CD4-positive, alpha-beta T cell treated with Interferon gamma for 1 hour (primary cell): ENCODE data around the gene TTC7B.

Experiments
- DNase-seq: peaks from one replicate; pipeline ENCODE4 v3.0.0-alpha.2; 2020

The TTC7B gene

DNA sequence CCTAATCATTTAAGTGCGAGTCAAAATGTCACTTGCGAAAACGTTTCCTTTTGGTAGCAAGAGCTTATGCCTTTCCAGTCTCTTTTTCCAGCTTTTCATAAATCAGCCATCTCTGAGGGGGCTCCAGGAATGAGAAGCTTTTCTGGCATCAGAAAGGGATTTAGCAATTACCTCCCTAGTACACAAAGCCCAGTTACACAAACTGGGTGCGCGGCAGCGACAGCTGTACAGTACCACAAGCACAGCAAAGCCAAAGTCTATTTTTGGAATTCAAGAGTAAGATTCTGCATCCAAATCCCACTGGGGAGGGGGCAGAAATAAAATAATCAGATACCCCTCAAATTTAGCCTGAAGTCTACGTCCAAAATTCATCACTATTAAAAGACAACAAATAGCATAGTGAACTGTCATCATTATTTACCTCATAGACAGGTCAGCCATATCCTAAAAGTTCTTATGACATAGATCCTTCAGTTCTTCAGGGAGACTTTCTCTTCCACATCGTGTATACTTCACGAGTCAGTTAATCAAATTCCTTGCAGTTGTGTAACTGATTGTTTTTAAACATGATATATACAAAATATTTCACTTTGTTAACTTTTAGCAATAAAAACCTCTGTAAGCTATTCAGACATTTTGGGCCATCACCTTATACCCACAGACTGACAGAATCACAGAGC is 150.8 kb downstream of the TTC7B start:
- no peak for DNase-seq

DNA sequence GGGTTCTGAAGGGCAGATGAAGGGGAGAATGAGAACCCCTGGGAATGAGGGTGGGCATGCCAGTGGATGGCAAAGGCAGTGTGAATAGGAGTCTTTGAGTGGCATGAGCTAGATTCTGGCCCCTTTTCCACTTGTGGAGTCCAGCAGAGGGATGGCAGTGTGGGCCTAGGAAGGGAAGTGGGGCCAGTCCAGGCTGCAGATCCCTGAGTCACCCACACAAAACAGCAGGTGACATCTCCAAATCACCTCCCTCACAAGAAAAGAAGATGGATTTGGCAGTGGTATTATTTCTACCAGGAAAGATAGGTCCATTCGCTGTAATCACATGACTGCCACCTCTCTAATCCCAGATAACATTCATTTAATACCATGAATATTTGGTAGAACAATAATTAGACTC is 151.3 kb downstream of the TTC7B start:
- no peak for DNase-seq

DNA sequence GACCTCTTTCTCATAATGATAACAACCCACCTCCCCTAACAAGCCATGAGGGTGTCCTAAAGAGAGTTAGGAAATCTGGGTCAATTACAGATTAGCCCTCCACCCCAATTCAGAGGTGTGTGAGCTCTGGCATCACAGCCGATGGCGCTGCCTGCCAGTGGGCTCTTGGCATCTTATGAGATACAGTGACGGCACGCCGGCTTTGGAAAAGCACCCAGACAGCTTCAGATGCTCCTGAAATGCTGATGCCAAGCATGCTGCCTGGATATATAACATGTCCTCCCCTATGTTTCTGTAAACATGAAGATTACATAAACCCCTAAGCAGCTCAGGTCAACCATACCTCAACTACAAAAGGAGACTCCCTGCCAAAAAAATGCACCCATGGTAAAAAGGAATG is 152.6 kb downstream of the TTC7B start:
- DNase-seq: no peak

DNA sequence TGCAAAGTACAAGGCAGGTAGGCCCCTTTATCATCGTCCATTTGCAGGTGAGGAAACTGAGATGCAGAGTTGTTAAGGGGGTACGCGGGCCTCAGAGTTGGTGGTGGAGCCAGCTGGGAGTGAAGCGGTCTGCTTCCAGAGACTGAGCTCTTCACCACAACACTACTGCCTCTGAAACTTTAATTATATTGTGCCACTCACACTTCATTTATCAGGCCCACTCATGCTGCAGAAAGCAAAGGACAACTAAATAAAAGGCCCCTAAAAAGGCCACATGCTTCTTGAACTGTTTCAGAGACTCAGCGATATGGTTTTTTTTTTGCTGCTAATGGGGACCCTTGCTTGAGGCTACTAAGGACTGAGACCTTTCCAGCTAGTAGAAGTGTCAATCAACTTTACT is 153.1 kb downstream of the TTC7B start:
- no peak for DNase-seq

DNA sequence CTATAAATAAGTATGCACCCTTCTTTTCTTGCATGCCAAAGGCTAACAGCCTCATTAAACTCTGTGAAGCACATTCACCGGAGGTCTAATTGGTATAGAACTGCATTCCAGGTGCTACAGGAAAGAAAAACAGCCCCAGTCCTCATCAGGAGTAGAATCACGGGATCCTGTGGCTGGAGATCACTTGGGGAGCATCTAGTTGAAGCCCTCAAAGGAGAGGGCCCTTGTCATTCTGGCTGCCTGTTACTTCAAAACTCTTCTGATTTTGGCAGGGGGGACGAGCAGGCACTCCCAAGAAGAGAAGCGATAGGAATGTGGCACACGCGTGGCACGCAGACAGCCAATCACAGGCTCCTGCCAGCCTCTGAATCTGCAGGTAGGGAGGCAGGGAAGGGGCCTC is 154.4 kb downstream of the TTC7B start:
- DNase-seq: no peak

DNA sequence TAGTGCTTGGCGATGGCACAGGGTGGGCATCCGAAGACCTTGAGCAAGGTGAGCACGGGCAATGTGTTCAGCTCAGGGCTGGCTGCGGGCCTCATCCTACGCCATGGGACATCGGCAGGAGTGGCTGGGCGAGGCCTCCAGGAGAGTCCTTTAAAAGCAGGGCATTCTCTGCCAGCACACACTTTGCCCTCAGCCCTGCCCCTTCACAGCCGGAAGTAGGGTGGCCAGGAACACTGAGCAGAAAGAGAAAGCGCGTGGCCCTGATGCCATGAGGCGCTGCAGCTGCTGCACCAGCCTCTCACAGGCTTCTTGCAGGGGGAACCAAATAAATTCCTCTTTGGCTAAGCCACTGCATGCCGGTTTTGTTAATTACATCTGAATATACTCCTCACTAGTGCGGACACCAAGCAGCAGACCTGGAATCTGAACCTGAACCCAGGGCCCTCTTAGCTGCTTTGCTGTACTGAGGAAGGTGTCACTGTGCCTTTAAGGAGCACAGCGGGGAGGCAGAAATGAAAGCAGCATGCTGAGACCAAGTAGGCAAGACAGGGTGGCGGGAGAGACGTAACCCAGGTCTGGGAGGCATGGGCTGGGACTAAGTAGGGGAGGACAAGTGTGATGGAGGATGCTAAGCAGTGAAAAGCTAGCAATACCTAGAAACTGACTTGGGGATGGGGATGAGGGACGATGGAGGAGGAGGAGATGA is 155.2 kb downstream of the TTC7B start:
- no peak for DNase-seq

DNA sequence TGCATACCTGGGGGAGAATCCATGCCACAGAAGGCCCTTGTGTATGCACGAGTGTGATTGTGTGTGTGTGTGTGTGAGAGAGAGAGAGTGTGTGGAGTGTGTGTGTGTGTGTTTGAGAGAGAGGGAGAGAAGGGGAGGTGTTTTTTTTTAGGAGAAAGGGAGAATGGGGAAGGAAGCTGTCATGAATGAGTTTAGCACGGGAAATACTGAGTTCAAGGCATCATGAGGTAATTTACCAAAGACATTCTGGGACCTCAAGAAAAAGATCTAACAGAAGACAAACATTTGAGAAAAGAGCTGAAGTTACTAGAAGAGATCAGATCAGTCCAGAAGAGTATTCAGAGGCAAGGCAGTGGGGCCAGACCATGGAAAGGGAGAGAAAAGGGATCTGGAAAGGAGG is 157.1 kb downstream of the TTC7B start:
- DNase-seq: no peak

DNA sequence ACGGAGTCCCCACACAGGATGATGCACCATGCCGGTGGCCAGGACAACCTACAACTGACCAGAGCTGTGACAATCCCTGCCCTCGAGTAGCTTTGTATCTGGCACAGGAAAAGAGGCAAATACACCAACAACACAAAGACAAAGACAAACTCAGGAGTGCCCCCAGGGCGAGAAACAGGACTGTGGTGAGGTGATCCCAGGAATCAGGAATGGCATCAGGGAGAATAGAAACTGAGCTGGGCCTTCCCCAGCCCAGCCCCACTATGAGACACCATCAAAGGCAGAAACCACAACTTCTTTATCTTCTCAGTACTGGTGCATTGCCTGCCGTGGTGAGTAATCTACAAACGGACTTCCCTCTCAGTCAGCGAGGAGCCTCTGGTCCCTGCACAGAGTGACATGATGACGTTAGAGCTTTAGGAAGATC is 157.7 kb downstream of the TTC7B start:
- peak; percentile 52 for DNase-seq

DNA sequence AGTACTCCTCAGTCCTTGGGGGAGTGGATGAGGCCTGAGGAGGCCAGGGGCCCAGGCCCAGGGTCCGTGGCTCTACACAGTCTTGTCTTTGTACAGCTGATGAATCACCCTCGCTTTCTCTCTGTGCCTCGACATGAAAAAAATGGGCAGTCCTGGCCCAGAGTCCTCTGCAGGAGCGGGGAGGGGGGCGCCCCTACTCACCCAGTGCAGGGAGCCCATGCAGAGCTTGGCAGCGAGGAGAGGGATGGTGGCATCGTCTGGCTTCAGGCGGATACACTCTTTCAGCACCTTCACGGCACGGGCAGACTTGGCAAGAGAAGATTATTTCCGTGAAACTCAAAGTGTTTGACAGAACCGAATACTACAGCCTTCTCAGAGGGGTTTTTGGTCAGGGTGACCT is 159.3 kb downstream of the TTC7B start:
- DNase-seq: no peak

DNA sequence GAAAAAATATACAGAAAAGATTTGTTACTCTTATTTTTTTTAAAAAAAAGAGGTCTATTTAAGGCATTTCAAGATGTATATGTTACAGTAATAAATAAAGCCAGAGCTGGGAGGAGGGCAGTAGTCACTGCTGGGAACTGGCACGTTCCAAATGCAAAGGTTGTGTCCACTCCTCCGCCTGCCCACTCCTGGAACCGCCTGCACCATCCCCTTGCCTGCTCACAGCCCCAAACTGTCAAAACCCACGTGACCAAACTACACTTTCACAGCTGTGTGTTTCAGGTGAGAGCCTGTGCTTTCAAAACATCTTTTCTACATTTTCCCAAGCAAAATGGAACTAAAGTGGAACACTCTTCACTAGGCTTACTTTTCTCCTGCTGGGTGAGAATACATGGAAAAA is 160.4 kb downstream of the TTC7B start:
- DNase-seq: no peak

DNA sequence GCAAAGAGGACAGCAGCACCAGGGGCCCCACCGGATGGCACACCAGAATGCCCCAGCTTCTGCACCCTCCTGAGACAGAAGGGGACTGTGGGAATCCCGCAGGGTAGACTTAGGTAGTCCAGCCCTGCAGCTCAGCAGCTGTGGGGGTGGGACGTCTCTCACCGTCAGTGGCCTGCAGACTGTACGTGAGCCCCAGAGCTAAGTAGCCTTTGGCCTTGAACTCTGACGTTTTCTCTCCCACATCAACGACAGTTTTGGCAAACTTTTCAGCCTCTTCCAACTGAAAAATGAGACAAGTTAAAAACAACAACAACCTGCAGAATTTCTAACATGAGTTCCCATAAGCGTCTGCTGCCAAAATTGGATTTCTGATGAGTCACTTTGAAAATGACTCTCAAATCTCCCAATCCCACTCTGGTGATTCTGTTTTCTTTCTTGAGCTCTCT is 161.4 kb downstream of the TTC7B start:
- DNase-seq: no peak

DNA sequence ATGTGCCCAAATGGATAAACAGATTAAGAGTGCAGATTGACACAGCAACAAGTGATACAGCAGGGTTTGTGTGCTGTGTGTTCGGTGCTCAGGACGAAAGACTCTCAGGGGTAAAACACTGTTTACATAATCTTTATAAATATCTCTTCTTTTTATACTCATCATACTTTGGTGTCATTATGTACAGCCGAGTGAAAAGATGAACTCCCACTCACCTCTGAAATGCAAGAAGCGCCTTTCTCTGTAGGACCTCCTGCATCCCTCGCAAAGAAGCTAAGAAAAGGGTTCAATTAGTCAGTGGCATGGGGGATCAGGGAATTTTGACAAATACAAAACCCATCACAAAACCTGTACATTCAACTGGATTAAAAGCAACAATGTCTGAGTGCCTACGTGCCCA is 163.6 kb downstream of the TTC7B start:
- DNase-seq: no peak

DNA sequence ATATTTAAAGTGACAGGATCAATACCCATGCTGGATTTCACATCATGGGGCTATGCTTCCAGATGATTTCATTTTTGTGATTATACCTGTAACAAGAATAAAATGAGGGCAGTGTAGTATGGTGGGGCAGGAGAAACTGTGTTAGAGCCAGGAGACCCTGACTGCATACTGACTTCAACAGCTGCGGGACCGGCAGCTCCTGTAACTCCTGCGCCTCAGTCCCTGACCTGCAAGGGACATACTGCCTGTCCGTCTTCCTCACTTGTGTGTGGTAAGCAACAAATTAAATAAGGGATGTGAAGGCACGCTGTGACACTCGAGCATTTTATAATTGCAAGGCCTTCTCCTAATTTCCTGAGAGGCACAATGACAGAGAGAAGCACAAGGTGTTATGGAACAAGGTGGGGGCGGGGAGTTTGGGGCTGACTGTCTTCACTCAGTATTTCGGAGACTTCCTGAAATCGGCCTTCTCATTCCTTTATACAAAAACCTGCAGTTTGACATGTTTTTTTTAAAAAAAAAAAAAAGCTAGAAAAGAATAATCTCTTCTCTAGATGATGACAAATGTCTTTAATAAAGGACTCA is 164.2 kb downstream of the TTC7B start:
- DNase-seq: no peak

DNA sequence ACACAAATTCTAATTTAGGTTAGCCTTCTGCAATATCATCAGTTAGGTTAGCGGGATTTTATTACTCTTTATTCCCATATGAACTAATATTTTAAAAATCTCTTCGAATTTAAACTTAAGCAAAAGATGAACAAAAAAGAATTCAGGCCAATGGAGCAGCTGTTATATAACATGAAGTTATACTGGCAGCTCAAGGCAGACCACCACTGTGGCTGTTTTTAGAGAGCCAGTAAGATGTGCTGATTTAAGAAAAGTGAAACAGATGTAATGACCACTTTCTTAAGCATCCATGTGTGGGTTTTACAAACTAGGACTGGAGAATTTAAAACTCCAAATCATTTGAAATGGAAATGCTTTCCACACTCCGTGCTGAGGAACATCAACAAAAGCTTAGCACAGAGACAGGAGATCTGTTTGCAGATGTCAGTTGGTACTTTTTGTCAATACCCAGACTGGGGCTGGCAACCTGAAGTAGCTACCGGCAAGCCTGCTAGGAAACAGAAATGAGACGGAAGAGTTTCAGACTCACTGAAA is 164.9 kb downstream of the TTC7B start:
- no peak for DNase-seq

DNA sequence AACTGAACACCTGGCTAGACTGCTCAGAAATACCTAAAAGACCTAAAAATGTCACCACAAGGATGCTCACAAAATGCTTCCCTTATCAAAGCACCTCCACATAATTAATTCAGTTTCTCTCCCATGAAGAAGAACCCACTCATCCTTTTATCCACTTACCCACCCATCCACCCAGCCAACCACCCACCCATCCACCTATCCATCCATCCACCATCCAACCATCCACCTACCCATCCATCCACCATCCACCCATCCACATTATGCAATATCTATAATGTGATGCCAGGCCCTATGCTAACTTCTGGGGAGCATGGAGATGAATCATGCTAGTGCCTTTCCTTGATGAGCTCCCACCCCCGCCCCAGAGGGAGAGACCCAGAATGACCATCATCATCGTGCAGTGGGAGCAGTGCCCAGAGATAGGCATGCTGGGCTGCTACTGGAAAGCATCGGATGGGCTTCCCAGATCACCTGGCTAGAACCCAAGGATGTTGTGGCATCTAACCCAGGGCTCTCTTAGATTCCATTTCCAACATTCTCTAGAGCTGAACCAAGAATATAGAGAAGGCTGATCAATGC is 166.6 kb downstream of the TTC7B start:
- no peak for DNase-seq

DNA sequence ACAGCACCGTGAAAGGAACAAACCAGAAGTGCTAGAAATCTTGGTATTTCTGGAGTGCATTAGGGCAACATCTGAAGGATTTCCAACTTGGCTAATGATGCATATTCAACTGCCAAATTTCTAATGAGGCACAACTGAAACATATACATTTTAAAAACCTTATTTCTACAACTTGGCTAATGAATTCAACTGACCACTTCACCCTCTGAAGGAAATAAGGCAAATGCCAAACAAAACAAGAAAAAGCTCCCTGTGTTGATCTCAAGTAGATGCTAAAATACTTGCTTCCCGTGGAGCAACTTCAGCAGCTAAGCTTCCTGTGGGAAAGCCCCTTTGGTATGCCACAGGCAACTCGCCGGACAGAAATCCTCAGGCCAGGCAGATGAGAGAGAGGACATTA is 167.1 kb downstream of the TTC7B start:
- no peak for DNase-seq

DNA sequence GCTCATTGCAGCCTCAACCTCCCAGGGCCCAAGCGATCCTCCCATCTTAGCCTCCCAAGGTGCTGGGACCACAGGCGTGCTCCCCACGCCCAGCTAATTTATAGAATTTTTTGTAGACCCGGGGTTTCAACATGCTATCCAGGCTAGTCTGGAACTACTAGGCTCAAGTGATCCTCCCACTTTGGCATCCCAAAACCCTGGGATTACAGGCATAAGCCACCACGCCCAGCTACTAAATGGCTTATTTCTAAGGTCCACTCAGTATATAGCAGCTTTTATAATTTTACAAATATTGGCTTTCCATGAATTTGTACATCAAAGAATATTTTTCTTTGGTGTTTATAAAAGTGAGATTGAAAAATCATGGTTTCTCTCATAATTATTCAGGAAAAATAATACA is 167.8 kb downstream of the TTC7B start:
- no peak for DNase-seq

DNA sequence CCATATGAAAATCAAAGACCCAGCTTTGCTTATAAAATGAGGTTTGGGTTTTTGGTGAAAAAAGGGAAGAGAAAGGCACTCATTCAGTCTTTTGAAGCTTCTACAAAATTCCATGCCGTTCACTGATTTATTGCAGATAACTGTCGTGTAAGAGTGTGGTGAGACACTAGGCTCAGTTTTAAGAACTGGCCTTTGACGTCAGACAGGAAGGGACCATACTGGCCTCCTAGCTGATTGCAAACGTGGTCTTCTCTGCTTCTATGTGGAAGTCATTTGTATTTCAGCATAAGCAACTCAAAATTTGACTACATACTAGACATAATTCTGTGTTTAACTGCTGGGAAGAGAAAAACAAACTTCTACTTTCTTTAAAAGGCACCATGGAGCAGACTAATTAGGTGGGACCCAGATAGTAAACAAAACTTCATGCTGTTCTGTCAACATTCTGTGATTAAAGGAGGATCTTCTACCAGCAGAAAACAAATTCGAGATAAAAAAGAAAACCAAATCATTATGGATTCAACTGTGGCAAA is 168.7 kb downstream of the TTC7B start:
- DNase-seq: no peak

DNA sequence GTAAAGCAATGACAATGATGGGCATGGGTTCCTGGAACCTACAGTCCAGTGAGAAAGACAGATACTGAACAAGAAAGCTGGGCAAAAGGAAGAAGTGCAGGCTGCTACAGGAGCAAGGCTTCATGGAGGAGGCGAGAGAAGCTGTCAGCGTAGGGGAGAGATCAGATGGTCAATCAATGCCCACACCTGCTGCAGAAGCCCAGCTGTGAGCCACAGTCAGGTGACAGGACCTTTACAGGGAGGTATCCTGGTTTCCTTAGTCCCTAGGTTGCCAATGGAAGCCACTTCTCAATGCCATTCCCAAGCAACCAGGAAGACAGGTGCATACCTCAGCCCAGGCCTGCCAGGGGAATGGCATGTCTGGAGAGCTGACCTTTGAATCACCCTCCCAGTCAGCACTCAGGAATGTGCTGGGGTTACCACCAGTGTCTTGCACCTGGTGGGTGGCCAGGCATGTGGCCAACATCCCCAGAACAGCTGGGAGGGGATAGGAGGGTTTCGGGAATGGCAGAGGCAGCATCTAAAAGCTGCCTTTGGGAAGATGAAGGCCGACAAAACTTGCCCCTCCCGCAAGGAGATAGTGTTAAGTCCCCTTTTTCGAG is 170.3 kb downstream of the TTC7B start:
- DNase-seq: no peak

DNA sequence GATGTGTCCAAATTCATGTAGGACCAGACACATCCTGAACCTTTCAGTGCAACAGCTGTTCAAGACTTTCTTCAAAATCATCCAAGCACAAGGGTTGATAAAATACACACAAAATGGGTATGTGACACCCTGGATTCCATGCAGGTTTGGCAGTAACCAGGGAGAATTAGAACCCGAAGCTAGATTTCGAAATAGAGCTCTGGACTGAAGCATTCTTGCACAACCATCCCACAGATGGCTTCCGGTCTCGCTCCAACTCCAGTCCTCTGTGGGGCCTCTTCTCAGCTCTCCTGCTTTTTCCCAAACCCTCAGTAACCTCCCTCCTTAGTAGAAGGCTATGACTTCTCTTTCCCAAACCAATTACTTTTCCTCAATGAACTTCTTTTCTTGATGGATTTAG is 171.3 kb downstream of the TTC7B start:
- DNase-seq: no peak

DNA sequence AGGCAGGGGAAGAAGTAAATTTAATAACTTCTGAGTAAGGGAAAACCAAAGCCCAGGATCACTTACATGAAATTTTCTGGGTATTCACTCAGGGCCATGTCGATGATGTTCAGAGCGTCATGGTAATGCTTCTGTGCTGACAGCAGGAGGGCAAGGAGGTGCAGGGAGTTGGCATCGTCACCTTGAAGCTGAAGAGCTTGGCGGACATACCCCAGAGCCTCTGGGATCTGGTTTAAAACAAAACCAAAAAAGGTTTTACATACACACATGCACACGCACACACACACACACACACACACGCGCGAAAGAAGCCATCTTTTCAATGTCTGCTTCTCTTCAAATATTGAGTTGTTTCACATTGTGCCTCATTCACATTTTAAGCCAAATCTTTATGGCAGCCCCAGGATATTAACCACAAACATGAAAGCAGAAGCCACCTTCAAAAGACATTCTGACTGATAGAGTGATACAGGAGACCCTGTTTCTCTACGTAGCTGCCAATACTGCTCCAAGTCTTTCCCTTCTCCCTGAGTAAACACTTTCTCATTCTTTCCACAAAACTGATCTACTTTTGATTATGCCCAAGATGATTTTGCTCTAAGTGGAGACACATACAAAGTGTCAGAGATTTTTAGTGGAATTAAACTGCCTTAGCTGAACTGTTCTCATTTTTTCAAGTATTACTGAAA is 172.1 kb downstream of the TTC7B start:
- no peak for DNase-seq

DNA sequence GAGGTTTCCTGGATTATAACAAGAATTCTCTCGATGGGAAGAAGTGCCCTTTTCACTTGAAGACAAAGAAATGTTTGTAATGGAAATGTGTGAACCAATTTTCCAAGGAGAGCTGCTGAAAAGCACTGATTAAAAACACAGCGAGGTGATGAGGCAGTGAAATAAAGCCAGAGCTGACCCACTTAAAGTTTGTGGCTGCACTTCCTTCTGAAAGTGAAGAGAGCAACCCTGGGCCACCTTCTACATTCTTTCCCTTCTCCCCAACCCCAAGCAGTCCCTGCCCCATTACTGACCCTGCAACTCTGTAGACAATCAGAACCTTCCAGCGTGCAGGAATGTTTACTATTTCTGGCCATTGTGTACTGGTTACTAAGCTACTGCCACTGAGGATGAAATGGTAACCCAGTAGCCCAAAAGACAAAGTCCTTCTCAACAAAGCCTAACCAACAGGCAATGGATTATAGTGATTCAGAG is 173.9 kb downstream of the TTC7B start:
- DNase-seq: no peak
